HG03139 (cell line): ENCODE results near the gene AOPEP.

Experiments
- ATAC-seq: cut with Tn5 transposase; IDR thresholded peaks from one replicate; pipeline ENCODE4 v1.9.1; 2021; ENCODE audit not compliant: unreplicated experiment

The AOPEP gene

DNA sequence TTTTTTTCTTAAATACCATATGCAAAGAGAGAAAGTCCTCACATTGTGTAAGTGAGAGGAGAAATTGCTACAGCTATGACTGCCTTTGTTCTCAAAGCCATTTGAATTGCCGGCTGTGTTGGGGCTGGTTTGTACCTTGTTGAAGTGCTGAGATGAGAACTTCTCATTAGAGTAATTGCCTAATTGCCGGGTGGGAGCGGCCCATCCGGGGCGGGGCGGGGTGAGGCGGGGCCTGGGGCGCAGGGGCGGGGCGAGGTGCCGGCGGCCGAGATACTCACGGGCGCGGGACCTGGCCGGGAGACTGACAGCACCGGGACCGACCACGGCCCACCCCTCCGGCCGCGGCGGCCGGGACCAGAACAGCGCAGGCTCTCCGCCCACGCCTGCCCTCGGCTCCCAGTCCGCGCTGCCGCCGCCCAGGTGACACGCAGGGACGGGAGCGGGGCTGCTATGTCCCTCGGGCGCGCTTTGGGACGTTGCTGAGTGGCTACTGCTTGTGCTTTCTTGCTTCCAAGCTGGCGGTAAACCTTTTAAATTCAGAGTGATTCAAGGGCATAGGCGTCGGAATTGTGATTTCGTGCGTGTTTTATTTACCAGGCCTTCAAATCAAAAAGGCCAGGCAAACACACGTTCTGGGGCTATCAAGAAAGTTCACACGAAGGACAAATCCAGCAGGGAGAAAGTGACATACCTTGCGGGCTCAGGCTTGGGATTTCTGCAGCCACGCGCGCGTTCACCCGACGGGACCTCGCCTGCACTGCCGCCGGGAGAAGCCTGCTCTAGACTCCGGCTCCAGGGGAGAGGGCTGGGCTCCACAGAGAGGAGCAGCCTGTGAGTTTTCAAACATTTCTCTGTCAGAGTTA is 322.0 kb downstream of the AOPEP start:
- peak; percentile 68 for ATAC-seq

- ATAC-seq, result no peak
These were observed 323.3 kb downstream of the AOPEP start for GRCh38 chr9:95049761-95050160.

DNA sequence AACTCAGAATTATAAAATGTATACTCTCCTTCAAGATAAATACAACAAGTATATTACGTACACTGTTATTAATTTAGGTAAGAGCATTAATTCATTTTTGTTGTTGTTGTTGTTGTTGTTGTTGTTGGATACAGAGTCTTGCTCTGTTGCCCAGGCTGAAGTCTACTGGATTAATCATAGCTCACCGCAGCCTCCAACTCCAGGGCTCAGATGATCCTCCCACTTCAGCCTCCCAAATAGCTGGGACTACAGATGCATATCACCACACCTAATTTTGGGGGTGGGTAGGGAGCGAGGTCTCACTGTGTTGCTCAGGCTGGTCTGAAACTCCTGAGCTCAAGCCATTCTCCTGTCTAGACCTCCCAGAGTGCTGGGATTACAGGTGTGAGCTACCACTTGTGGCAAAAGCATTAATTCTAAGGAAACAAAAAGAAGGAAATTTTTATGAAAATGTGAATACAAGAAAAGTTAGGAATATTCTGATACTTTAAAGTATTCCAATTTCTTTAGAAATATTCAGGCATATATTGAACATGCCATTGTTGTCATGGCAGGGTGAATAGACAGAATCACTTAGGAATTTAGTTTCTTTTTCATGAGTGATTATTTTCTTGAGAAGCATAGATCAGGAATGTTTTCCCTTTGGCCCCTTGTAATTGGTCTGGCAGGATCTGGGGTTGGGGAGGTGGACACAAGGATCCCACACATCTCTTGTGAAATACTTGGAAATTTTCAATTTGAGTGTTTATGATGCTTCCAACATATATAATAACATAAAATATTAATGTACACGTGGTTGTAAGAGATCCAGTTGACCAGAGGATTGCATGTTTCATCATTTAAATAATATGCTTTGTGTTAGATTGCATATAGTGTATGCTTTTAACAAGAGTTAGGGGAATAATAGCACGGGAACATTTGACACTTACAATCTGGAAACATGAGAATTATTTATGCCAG is 327.4 kb downstream of the AOPEP start:
- ATAC-seq, result no peak

- ATAC-seq, result no peak
These were observed 328.9 kb downstream of the AOPEP start for GRCh38 chr9:95055334-95055850.

DNA sequence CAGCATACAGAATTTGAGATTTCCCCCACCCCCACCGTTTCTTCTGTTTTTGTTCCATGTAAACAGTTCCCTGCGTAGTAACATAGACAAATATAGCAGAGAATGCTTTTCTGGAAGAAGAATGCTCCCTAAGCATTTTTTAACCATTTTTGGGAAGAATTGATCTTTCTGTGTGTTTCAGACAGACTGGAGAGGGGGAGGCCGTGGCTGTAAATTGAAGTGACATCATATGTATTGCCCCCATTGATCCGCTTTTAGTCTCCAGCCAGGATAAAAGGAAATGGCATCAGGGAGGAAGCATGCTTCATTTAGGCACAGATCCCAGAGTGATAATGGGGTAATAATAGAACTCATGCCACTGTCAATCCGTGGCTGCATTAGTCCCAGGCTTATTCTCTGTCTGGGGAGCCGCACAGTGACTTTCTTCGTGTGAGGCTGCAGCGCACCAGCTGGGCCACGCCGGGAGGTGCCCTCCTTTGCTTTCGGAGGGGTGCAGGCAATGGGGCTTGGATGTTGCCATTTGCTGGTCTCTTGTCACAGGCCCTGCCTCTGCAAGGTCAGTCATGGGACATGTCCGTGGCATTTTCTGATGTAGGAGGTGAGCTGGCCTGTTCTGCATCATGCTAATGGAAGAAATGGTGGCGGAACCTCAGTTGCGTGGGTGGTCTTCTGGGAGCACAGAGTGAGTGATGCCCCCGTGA is 329.5 kb downstream of the AOPEP start:
- ATAC-seq, result no peak

GRCh38 chr9:95057101-95057500 is 330.6 kb downstream of the AOPEP start:
- ATAC-seq, result no peak

- ATAC-seq, result no peak
These were observed 331.8 kb downstream of the AOPEP start for GRCh38 chr9:95058121-95058785.

- ATAC-seq, result no peak
These were observed 332.4 kb downstream of the AOPEP start for GRCh38 chr9:95058795-95059386.

- ATAC-seq, result no peak
These were observed 333.7 kb downstream of the AOPEP start for GRCh38 chr9:95060234-95060633.

GRCh38 chr9:95060916-95061315 is 334.4 kb downstream of the AOPEP start:
- ATAC-seq, result no peak

GRCh38 chr9:95061916-95062595 is 335.6 kb downstream of the AOPEP start:
- no peak for ATAC-seq

- no peak for ATAC-seq
These were observed 336.1 kb downstream of the AOPEP start for GRCh38 chr9:95062596-95063065.

- no peak for ATAC-seq
These were observed 336.8 kb downstream of the AOPEP start for GRCh38 chr9:95063300-95063699.

GRCh38 chr9:95065224-95065623 is 338.7 kb downstream of the AOPEP start:
- no peak for ATAC-seq

GRCh38 chr9:95067057-95067456 is 340.6 kb downstream of the AOPEP start:
- no peak for ATAC-seq

DNA sequence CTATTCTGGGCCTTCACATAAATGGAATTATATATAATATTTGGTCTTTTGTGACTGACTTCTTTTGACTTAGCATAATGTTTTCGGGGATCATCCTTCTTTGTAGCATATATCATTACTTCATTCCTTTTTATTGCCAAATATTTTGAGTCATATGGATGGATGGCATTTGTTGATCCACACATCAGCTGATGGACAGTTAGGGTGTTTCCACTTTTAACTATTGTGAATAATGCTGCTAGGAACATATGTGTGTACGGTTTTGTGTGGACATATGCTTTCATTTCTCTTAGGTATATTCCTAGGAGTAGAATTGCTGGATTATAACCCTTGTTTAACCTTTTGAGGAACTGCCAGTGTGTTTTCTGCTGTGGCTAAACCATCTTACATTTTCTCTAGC is 341.4 kb downstream of the AOPEP start:
- ATAC-seq, result no peak

DNA sequence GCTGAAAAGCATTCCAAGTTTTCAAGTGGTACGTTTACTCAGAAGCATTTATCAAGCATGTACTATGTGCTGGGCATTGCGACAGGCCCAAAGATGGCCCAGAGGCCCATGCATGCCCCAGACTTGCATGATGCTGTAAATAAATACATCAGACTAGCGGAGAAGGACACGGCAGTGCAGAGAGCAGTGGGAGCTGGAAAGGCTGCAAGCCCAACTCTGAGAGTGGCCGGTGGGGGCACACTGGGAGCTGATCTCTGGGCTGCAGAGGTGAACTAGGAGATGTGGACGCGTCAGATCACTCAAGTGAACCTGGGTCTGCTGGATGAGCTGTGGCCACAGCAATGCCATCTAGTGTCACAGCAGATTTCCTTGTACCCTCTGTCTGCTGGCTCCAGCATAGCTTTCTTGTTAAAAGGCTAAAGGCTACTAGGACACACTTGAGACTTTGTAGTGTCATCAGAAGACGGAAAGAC is 344.1 kb downstream of the AOPEP start:
- ATAC-seq, result no peak

GRCh38 chr9:95071450-95071849 is 345.0 kb downstream of the AOPEP start:
- no peak for ATAC-seq

GRCh38 chr9:95071925-95072324 is 345.4 kb downstream of the AOPEP start:
- no peak for ATAC-seq
